Left colon (tissue), 2 donors: ENCODE data around the gene C14orf180. TPM values are rescaled to one million over a fixed set of nuclear protein-coding genes. Genes with fewer than 3 reads are reported as not detected.

ENCODE experiments used
- ATAC-seq: fragments of 200-7000 bp; cut with Tn5 transposase; one replicate; pipeline ENCODE4 v1.9.1; 2020; ENCODE audit warnings: mild to moderate bottlenecking, moderate library complexity
- DNase-seq, 2 donors: peaks; one replicate each; pipeline ENCODE4 v3.0.0-alpha.2; 2020
- intact Hi-C, 2 donors: fragments of 100-400 bp; cut with DNase I in 1 of 2; cut with micrococcal nuclease in 1 of 2; formaldehyde crosslinking; loops; one replicate each; pipeline versions ENCODE4 v1.11.2 to v1.14.0; 2022; cut with DNase I, micrococcal nuclease
- long read RNA-seq: library from polyadenylated mRNA; unstranded; transcript quantifications from one replicate; pipeline ENCODE4 v2.0.0, GENCODE V29; 2021
- total RNA-seq, 2 donors: library from RNA; stranded (reverse); fragmentation: NEBNext Ultra II Directional; extraction: Animal tissue kit (Norgen Biotek cat#: 25700); gene quantifications; one replicate each; pipeline ENCODE4 v1.2.1, GENCODE V29; 2021
- donor health status: DM: no; HTN: no; CAD: no.
- donor health status: DM: yes; HTN: yes; CAD: no.

The C14orf180 gene
- total RNA-seq, result 1 to 10 TPM in 1 of 2 donors, under 1 TPM in 1; 0.58 to 1.0 TPM
- long read RNA-seq, result 0 reads

DNA sequence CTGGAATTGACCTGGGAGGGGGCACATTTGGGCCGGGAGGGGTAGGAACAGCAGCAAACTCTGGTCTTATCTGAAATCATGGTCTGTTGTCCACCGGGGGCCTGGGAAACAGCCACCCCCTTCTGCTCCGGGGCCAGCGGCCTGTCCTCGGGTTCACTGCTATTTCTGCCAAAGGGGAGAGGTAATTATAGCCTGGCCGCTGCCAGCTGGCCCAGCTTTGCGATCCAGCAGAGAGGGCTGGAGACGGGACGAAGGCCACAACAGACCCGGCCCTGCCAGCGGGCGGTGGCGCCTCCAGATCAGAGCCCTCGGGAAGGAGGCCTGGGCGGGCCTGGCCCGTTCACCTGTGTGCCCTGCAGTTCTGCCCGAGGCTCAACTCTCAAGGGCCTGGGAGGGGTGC lies at the start of gene C14orf180:
Gene C14orf180 (plus strand): TSS at position 258 of the 400 bp plus-strand sequence. CDS start 6,667 bp downstream, outside the sequence.
- ATAC-seq (peak; percentile 38), DNase-seq (peak in 1 of 2 donors; percentile 58)
- intact Hi-C loops, result no loop called here

DNA sequence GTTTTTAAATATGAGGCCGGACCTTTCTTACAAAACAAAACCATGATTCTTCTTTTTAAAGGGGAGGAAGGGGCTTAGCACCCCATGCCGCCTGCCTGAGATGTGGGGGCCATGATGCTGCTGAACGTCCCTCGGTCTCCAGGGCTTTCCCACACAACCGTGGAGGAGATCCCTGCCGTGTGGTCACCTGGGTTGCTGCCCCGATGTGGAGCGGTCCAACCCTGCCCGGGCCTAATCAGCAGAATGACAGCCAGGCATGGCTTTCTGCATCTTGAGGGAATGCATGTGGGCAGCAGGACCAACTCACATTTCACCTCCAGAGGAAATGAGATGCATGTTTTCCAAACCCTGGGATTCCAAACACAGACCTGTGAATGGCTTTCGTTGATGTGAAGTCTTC lies 48.9 kb upstream of the C14orf180 start:
- DNase-seq (no peak), ATAC-seq (no peak)
- intact Hi-C loops, result no loop called here

DNA sequence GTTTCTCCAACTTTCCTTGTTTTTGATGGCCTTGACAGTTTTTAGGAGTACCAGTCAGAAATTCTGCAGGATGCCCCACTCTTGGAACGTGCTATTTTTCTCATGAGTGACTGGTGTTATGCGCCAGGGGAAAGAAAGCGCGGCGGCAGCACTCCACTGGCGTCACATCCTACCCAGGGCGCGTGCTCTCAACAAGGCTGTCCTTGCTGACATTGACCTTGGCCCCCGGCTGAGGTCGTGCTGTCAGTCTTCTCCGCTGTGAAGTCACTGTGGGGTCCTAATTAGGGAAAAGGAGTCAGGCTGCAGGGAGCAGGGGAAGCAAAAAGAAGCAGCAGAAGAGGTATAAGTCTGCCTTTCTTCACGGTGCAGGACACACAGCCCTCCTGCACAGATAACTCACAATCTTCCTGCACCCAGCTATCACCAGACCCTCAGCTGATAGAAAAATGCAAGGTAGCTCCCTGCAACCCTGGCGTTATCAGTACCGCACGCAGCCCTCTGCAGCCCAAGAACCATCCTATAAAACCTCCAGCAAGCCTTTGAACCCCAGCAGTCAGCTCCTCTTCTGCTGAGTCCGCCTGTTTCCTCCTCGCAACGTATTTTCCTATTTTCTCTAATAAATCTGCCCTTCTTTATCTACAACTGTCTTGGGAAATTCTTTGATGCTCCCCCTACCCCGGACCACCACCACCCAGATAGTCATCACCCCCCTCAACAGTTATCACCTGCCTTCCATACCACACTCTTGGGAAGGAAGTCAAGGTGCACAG lies 48.0 kb upstream of the C14orf180 start:
- DNase-seq (no peak), ATAC-seq (no peak)
- intact Hi-C loops, result no loop called here

DNA sequence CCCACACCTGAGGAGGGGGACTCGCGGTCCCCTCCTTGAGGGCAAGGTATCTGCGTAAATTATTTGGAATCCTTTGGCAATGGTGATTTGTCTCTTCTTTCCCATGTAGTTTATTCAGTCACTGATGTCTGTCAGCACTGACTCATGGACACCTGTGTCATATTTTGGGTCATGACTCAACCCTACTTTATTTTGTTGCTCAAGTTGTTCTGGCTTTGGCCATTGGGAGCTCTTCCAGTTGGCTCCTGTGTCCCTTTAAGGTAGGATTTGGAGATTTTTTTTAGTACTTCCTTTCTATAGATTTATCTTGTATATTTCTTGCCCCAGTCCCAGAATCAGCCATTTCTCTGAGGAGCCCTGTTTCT lies 47.4 kb upstream of the C14orf180 start:
- ATAC-seq (no peak), DNase-seq (no peak)
- intact Hi-C loops, result no loop called here

DNA sequence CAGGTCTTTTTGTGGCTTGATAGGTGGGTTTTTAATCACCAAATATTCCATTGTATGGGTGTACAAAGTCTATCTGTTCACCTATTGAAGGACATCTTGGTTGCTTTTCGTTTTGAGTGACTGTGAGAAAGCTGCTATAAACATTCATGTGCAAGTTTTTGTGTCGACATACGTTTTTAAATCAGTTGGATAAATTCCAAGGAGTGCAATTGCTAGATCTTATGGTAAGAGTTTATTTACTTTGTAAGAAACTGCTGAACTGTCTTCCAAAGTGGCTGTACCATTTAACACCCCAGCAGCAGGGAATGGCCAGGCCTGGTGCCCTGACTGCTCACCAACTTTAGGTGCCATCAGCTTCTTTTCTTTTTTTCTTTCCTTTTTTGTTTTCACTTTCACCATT lies 45.5 kb upstream of the C14orf180 start:
- ATAC-seq (no peak), DNase-seq (no peak)
- intact Hi-C loops, result no loop called here

DNA sequence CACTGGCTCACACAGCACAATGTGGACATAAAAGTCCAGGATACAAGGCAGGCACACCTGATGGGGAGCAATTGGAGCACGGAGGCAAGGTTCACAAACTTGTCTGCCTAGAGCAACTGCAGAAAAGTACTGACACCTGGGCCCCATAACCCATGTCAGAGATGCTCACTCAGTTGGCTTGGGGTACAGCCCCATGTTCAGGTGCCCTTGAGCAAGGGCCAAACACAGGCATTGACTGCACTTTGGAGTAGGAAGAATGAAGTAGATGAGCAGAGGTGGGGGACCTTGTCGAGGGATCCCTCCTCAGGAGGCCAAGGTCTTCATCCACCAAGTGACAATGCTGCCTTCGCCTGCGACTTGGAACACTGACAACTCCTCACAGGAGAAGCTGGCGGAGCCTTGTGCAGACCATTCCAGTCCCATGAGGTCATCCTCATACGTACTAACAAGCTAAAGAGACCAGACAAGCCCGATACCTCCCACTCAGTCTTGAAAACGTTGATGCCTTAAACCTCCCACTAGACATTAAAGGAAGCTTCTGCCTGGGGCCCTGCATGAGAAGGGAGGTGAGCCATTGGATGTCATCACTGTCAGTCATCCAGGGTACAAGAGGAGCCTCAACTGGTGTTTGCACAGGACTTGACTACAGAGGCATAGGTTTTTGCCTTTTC lies 42.5 kb upstream of the C14orf180 start:
- ATAC-seq (no peak), DNase-seq (no peak)
- intact Hi-C loops, result no loop called here

DNA sequence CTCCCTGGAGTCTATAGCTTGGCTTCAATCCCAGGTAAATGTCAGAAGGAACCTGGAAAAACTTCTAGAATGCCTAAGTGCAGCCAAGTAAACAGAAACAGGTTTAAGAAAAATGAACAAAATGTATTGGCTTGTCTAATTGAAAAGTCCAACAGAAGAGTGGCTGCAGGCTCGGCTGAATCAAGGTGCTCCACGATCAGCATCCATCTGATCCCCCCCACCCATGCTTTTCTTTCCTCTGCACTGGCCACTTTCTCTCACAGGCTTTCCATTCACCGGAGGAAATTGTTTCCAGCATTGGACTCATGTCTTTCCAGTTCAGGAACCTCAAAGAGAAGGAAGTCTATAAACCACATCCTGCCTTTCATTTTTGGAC lies 42.0 kb upstream of the C14orf180 start:
- DNase-seq (no peak), ATAC-seq (no peak)
- intact Hi-C loops, result no loop called here

DNA sequence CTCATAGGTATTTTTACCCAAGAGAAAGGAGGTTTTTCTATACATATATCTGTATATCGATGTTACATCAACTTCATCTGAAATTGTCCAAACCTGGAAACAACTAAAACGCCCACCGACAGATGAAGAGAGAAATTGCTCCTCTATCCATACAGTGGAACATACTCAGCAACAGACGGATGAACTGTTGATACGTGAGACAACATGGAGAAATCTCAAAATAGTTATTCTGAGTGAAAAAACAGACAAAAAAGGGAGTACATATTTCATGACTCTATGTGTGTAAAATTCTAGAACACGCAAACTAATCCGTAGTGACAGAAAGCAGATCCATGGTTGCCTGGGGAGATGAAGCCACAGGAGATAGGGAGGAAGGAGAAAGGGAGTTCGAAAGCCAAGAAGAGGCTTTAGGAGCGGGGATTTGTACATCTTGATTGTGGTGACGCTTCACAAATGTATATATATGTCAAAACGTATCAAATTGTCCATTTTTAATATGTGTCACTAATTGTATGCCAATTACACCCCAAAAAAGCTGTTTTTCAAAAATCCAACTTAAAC lies 37.6 kb upstream of the C14orf180 start:
- ATAC-seq (no peak), DNase-seq (no peak)
- intact Hi-C loops, result no loop called here

DNA sequence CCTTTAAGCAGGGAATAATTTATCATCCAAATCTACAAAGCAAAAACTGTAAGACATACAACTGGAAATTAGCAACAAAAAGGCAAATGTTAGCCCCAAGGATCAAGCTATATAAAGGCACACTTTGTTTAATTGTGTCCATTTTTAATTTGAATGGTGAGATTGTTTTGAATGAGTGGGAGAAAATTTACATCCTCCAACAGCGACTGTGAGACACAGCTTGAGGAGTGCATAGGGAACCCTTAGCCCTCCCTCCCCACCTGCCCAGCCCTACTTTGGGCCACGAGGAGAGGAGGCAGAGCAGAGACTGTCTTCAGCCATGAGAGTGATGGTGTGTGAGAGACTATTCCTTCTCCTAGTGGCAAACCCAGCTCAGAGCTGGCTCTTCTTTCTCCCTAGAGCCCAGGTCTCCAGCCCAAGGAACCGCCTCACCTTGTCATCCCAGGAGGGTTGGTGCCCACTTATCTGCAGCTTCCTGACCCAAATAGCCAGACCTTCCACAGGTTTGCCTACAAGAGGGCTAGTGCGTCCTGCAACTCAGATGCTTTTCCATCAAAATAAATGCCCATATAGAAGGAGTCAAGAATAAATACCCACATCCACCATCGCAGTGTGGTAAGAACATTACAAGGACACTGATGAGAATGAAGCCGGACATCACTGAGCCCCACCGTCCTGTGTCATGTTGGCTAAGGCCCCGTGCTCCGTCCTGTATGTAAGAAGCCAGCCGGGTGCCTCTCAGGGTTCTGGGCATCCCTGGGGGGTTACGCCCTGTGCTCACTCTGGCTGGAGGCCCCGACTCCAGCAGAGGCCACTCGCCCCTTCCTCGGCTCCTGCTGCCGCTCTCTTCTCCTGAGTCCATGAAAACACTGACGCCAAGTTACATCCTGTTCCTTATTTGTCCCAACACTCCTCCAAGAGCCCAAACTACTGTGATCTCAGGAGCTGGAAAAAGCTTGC lies 36.4 kb upstream of the C14orf180 start:
- intact Hi-C loops, result no loop called here
- no peak for ATAC-seq
- no peak for DNase-seq

DNA sequence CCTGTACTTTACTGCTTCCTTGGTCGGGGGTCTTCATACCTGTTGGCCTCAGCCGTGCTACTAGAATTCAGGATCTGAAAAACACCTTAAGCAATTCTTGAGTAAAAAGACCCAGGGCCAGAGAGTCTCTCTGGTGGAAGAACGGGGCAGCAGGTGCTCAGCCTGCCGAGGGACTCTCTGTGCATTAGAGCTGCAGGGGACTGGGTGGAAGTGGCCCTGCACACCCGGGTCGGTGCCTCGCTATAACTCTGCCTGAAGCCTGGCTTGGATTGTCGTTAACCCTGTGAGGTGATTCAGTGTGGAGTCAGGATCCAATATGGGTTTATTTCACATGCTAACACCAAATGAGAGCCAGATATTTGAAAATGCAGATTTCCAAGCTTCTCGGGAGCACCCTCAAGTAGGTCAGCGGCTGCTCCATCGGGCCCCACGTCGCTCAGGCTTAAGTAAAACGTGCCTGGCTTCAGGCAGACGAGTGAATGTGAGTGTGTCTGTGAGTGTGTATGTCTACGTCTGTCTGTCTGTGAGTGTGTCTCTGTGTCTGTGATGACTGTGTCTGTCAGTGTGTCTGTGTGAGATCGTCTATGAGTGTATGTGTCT lies 35.1 kb upstream of the C14orf180 start:
- intact Hi-C loops, result no loop called here
- no peak for ATAC-seq
- DNase-seq, result no peak

DNA sequence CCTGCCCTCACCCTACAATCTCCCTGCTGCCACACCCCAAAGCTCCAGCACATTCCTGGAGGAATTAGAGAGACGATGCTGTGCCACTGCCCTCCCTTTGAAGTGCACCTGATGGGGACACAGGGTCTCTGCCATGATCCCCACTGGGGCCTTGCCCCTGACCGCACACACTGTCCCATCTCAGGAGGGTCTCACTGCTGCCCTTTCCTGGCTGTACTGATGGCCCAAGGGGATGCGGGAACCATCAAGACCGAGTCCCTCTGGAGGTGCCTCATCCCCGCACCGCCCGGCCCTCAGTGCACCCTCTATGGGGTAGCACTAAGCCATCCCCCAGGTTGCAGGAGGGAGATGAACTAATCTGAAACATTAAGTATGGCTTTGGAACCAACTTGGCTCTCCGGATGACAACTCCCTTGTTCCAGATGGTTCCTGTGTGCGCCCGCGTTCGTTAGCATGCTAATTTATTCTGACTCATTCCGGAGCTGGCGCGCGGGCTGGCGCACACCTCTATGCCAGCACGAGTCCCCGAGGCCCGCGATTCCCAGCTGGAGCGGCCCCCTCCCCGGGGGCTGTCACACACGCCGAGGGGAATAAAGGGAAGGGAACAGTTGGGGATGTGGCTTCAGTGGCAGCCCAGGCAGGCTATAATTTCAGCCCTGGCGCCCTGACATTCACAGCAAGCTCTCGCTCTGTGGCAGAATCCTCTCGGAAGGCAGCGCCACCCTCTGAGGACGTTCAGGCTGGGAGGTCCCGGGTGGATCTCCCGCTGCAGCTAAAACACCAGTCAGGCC lies 34.2 kb upstream of the C14orf180 start:
- ATAC-seq, result no peak
- intact Hi-C loops, result no loop called here
- DNase-seq, result no peak

DNA sequence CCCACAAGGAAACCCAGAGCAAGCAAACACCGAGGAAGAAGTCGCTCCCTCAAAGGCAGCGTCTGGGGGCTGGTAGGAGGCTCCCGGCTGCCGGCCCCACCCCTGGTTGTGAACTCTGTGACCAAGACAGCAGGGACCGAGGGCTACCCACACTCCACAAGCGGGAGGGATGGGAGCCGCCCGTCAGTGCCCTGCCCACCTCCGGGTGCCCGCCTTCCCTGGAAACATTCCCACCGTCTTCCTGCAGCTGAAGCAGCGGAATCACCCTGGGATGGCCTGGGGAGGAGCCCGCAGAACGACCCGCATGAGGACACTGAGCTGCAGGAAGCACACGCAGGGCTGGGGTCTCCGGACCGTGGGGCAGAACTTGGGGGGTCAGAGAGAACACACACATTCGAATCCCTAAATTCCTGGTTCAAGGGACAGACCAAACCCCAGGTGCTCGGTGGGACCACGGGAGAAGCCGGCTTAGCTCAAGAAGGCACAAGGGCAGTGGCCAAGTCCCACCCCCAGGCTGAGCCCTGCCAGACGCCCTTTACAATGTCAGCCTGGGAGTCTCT lies 33.5 kb upstream of the C14orf180 start:
- intact Hi-C loops, result no loop called here
- ATAC-seq (peak; percentile 52), DNase-seq (peak in 1 of 2 donors; percentile 17)

DNA sequence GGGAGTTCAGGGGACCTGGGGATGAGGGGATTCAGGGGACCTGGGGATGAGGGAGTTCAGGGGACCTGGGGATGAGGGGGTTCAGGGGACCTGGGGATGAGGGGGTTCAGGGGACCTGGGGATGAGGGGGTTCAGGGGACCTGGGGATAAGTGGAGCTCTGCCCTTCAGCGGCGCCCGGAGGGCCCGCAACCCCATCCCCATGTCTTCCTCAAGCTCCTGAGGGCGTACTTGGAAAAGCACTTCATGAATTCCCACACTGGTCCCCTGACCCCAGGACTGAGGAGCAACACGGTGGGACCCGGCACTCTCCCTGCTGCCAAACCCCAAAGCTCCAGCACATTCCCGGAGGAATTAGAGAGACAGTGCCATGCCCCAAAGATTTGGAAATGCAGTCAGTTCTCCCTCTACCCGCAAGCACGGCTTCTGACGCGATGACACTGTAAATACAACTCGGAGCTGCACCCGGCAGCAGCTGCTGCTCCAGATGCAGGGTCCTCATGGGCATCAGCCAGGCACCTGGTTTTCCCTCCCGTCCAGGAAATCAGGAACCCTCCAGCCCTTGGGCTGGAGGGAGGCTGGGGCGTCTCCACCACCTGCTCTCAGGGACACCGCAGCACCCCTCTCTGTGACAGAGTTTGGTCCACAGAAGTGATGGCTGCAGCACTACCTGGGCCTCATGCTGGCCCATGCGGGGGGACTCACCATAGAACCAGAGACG lies 32.8 kb upstream of the C14orf180 start:
- no peak for DNase-seq
- intact Hi-C loops, result no loop called here
- no peak for ATAC-seq

DNA sequence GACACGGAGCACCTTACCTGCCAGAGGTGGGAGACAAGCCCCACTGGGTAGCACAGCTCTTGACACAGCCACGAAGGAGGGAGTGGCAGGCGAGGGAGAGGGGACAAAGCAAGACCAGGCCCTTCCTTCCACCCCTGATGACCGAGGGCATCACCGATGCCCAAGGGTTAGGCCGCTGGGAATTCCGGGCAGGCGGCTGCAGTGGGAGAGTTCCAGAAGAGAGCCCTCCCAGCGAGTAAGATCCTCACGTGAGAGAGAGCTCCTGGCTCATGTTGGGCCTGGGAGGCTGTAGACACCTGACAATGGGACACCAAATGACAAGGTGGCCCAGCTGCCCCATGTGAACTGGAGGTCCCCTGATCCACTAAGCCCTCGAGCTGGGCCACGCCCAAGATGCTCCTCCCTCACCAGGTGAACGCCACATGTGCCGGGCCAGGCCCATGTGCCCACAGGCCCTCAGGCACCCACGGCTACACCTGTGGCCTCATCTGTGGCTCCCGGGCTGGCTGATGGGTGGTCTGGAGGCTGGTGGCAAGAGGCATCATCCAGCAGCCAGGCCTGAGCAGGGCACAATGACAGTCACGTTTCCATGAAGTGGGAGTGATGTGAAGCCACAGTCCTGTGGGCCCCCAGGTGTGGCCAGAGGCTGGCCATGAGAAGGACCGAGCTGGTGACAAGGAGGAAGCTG lies 32.1 kb upstream of the C14orf180 start:
- DNase-seq (no peak), ATAC-seq (no peak)
- intact Hi-C loops, result no loop called here

DNA sequence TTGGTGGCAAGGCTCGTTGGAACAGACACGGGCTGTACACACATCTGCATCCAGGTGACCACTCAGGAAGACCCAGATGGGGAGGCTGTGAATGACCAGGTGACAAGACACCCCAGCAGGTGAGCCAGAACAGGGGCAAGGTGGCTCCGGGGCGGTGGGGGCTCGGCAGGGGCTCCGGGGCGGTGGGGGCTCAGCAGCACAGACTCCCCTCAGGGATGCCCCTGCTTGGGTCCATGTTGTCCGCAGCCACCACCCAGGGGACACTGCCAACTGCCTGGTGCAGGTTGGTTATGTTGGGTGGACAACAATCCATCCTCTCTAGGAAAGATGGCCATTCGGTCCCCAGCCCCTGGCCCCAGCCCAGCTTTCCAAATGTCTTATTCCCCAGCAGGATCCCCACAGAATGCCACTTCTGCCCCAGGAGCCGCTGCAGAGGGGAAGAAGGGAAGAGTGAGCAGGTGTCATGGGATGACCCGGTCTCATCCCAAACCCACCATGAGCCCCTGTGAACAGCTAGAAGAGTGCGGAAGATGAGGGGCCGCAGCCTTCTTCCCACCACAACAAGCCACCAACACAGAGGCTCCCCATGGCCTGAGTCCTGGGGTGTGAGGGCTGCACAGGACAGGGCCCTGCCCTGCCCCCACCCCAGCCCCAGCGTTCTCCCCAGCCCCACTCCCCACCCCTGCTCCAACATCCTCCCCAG lies 31.4 kb upstream of the C14orf180 start:
- DNase-seq (no peak), ATAC-seq (no peak)
- intact Hi-C loops, result no loop called here
